NT2/D1 (cell line): ENCODE results near the gene SCARB1.
"Not testable (repeated sequence)": the region's sequence is repeated elsewhere in the genome, so short reads cannot be mapped to it uniquely, and the experiment has no call there.

Experiments
- SUZ12 ChIP-seq: IDR thresholded peaks from 2 replicates; pipeline ENCODE4 v1.6.1; 2011; ENCODE audit not compliant: insufficient read length, insufficient read depth; ENCODE audit errors: extremely low read depth
- YY1 ChIP-seq: IDR thresholded peaks from 2 replicates; pipeline ENCODE4 v1.6.1; 2011; ENCODE audit not compliant: insufficient read length, insufficient read depth
- ZNF274 ChIP-seq: IDR thresholded peaks from 2 replicates; pipeline ENCODE4 v1.6.1; 2011; ENCODE audit warnings: mild to moderate bottlenecking, low read depth, low read length

DNA sequence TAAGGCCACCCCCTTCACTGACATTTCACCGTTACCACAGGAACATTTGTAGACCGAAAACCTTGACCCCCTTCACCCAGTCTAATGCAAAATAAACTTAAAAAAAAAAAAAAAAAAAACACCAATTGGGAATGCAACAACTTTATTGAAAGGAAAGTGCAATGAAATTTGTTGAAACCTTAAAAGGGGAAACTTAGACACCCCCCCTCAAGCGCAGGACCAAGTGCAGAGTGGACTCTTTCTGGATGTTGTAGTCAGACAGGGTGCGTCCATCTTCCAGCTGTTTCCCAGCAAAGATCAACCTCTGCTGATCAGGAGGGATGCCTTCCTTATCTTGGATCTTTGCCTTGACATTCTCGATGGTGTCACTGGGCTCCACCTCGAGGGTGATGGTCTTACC is 47.9 kb upstream of the SCARB1 start:
- TF ChIP-seq ZNF274, YY1, SUZ12: not testable (repeated sequence)
